ENCODE results near the gene TSPAN3.

TSPAN3 gene

DNA sequence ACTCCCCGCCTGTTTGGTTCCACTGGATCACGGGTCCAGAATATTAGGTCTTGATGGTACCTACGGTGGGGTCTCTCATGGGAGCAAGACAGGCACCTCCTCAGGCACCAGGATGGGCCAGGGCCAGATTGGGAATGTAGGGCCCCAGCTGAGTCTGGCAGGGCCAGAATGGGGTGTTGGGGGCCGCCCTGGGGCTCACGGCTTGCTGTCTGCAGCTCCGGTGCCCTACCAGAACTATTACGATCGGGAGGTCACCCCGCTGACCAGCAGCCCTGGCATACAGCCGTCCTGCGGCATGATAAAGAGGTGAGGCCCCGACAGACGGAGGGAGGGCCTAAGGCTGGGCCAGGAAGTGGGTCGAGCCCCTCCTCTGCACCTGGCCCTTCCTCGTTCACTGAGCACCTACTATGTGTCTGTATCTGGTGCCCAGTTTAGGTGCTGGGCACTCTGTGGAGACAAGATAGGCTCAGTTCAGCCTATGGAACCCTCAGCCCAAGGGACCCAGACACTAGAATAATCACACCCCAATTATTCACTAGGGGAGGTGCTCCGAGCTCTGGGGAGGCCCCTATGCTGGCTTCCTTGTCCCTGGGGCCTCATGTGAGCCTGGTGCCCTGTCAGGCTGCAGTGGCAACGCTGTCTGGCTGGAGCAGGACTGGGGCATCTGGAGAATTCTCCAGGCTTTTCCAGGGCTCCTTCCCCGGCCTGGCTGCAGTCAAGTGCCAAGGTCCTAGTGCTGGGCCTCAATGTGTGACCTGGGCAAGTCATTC is 38.1 kb downstream of the TSPAN3 start:
- DNase-seq: no peak

GRCh38 chr15:77032052-77032646 is 38.8 kb downstream of the TSPAN3 start:
- DNase-seq: no peak

DNA sequence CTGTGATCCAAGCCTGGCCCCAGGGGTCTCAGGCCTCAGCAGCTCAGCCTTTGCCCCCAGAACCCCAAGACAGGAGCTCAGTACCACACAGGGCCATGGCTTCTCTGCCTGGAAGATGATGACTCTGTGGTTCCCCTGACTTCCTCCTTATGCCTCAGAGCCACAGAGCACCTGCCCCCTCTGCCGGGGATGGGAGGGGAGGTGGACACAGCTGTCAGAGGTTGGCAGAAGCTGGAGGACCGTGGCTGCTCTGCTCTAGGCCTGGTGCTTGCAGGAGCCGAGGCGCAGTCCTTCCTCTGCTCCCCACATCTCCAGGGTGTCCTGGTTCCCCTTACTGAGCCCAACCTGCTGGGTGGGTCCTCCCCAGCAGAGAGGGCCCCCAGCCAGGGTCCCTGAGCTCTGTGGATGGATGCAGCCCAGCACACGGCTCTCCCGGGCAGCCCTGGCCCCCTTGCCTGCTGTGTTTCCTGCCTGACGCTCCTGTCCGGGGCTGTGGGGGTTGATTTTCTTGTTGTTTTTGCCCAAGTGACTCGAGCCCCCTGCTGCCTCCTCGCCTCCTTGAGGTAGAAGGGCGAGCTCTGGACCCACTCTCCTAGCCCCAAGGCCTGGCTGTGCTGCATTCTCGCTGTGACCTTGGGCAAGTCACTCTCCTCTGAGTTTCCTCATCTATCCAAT is 39.4 kb downstream of the TSPAN3 start:
- DNase-seq: peak; percentile 8

GRCh38 chr15:77030928-77031375 is 40.0 kb downstream of the TSPAN3 start:
- no peak for DNase-seq

GRCh38 chr15:77030048-77030927 is 40.6 kb downstream of the TSPAN3 start:
- no peak for DNase-seq

- DNase-seq: no peak
Measured at GRCh38 chr15:77029166-77030047, 41.5 kb downstream of the TSPAN3 start.

GRCh38 chr15:77028451-77029165 is 42.3 kb downstream of the TSPAN3 start:
- DNase-seq: no peak

DNA sequence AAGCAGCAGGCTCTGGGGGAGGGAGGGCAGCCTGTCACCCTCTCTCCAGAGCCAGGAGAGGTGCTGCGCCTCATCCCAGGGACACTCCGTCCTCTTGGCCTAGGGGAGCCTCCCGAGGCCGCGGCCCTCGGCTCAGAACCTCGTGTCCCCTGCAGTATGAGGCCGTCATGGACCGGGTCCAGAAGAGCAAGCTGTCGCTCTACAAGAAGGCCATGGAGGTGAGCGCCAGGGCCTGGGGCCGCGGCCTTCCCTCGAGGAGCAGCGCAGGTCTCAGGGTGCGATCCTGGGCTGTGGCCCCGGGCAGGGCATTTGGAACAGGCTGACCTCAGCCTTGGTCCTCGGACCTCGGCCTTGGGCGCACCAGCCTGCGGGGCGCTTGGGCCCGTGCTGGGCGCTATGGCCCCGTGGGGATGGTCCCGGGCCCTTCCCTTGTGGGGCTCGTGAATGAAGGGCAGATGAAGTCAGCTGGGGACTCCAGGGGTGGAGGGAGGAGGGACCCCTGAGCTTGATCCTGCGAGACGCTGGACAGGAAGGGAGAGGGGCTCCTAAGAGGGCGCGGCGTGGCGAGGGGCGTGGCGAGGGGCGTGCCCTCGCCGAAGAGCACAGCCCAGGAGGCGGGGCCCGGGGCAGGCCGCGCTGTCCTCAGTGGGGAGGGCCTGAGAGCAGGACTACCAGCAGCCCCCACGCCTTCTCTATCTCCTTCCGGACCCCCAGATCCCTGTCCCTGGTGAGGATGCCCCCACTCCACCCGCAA is 43.0 kb downstream of the TSPAN3 start:
- DNase-seq: peak; percentile 4

GRCh38 chr15:77027111-77027696 is 43.7 kb downstream of the TSPAN3 start:
- DNase-seq: peak; percentile 2

GRCh38 chr15:77026501-77027110 is 44.3 kb downstream of the TSPAN3 start:
- peak; percentile 2 for DNase-seq

DNA sequence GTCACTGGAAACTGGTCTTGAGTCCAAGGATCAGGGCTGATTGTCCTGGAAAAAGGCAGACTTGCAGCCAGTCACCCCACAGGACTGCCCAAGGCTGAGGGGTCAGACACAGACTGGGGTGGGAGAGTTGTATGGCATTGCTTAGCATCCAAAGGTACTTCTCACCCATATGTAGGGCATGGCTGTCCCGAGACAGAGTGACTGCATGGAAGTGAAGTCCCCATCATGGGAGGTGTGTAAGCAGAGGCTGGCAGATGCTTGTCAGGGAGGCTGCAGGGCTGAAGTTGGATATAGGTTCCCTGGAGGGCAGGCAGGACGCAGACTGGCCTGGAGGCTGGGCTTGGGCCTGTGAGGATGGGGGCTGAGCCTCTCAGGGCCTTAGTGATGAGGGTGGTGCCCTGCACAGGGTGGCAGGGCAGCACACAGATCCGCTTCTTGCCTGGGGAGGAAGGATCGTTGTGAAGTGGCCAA is 44.9 kb downstream of the TSPAN3 start:
- no peak for DNase-seq

GRCh38 chr15:77025083-77025901 is 45.6 kb downstream of the TSPAN3 start:
- peak; percentile 6 for DNase-seq

DNA sequence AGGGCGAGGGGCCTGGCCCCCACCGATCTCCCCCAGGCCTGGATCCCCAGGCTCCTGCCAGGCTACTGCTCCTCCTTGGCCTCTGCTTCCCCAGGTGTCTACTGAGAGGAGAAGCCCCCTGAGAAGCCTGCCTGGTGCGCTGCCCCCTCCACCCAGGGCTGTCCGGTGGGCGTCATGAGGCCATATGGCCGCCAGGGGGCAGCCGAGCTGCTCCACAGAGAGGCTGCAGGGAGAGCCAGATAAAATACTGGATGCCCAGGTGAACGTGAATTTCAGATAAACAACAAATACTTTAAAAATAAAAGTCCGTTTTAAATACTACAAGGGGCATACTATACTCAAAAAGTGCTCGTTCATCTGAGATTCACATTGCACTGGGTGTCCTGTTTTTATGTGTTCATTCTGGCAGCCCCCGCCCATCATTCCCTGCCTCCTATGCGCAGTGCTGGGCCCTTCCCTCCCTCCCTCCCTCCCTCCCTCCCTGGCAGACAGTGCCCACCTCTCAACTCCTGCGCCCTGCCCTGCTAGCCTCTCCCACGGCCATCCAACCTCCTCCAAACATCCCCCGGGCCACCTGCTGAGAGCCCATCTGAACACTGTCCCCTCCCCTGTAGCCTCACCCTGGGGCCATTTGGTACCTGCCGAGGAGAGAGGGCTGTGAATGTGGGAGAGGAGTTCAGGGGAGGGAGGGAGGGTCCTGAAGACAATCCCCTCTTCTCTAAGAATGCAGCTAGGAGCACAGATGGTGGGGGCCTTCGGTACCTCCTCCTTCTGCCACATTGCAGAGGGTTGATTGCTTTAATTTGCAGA is 46.4 kb downstream of the TSPAN3 start:
- DNase-seq: peak; percentile 42

DNA sequence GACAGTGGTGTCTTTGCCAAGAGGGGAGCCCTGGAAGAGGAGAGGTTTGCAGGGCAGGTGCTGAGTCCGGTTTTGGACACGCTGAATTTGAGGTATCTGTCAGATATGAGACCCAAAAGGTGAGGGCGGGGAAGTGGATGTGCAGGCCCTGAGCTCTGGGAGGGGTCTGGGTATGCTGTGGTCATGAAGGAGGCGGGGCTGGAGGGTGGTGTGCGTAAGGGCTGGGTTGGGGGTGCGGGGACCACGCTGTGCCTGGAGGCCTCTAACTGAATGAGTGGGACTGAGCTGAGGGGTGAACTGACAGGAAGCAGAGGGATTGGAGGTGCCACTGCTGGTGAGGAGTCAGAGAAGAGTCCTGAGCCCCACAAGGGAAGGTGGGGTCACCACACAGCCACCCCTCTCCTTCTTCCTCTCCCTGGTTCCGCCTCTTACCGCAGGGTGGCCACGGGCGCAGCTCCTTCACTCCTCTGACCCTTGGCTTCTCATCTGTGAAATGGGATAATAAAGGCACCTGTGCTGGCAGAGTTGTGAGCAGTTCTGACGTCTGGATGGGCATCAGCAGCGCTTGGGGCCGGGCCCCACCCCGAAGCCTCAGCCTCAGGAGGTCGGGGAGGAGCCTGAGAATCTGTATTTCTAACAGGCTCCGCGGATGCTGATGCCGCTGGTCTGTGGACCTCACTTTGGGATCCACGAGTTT is 47.2 kb downstream of the TSPAN3 start:
- DNase-seq: no peak

GRCh38 chr15:77022646-77023575 is 48.0 kb downstream of the TSPAN3 start:
- no peak for DNase-seq

Measured in activated CD4-positive, alpha-beta T cell treated with anti-CD3 and anti-CD28 coated beads for 1 hour (primary cell).